GM23248 (cell line): Measurements from ENCODE around the gene RALGPS1. TPM values are rescaled to one million over a fixed set of nuclear protein-coding genes. Genes with fewer than 3 reads are reported as not detected.

ENCODE experiments used
- DNase-seq: peaks from one replicate; pipeline ENCODE4 v3.0.0-alpha.2; 2015
- H2AFZ ChIP-seq: fragments of 200-600 bp; sonication (generic); 2 replicates; pipeline ENCODE4 v1.6.1; 2016; ENCODE audit warnings: antibody characterized with exemption
- H3F3A ChIP-seq: fragments of 200-600 bp; sonication (generic); 2 replicates; pipeline ENCODE4 v1.6.1; 2016; ENCODE audit warnings: mild to moderate bottlenecking, antibody characterized with exemption, mixed run types; ENCODE audit not compliant: insufficient read depth
- H3K27ac ChIP-seq: fragments of 200-600 bp; sonication (generic); 2 replicates; pipeline ENCODE4 v1.5.1; 2016; ENCODE audit warnings: mild to moderate bottlenecking
- H3K27me3 ChIP-seq: fragments of 200-600 bp; sonication (generic); replicated peaks from 2 replicates; pipeline ENCODE4 v1.6.1; 2016; ENCODE audit warnings: mild to moderate bottlenecking; ENCODE audit not compliant: insufficient read depth
- H3K36me3 ChIP-seq: fragments of 200-600 bp; sonication (generic); 2 replicates; pipeline ENCODE4 v1.6.1; 2016; ENCODE audit warnings: low read depth, mild to moderate bottlenecking
- H3K4me1 ChIP-seq: fragments of 200-600 bp; sonication (generic); 2 replicates; pipeline ENCODE4 v1.6.1; 2016; ENCODE audit warnings: mild to moderate bottlenecking; ENCODE audit not compliant: insufficient read depth
- H3K4me2 ChIP-seq: fragments of 200-600 bp; sonication (generic); one replicate; pipeline ENCODE4 v1.6.1; 2016; ENCODE audit warnings: mild to moderate bottlenecking; ENCODE audit not compliant: unreplicated experiment
- H3K4me3 ChIP-seq: fragments of 200-600 bp; sonication (generic); 2 replicates; pipeline ENCODE4 v1.5.1; 2016; ENCODE audit warnings: mild to moderate bottlenecking
- H3K79me2 ChIP-seq: fragments of 200-600 bp; sonication (generic); 2 replicates; pipeline ENCODE4 v1.6.1; 2016; ENCODE audit warnings: mild to moderate bottlenecking; ENCODE audit not compliant: insufficient read depth
- H3K9ac ChIP-seq: fragments of 200-600 bp; sonication (generic); 2 replicates; pipeline ENCODE4 v1.6.1; 2016; ENCODE audit warnings: mild to moderate bottlenecking
- H3K9me2 ChIP-seq: fragments of 200-600 bp; sonication (generic); 2 replicates; pipeline ENCODE4 v1.6.1; 2016; ENCODE audit warnings: mixed run types, mild to moderate bottlenecking, moderate library complexity; ENCODE audit not compliant: insufficient read depth
- H3K9me3 ChIP-seq: fragments of 200-600 bp; sonication (generic); one replicate; pipeline ENCODE4 v1.6.1; 2017; ENCODE audit warnings: low read depth
- H4K20me1 ChIP-seq: fragments of 200-600 bp; sonication (generic); 2 replicates; pipeline ENCODE4 v1.6.0; 2016; ENCODE audit not compliant: insufficient read depth
- EZH2 ChIP-seq: fragments of 200-600 bp; sonication (generic); IDR thresholded peaks from 2 replicates; pipeline ENCODE4 v1.6.1; 2018; ENCODE audit warnings: antibody characterized with exemption, mild to moderate bottlenecking; ENCODE audit not compliant: insufficient read depth, poor library complexity, severe bottlenecking
- EZH2phosphoT487 ChIP-seq: fragments of 200-600 bp; sonication (generic); IDR thresholded peaks from 2 replicates; pipeline ENCODE4 v1.6.1; 2018; ENCODE audit warnings: antibody characterized with exemption, moderate library complexity, mild to moderate bottlenecking, low read depth; ENCODE audit not compliant: insufficient read depth
- WGBS, 2 experiments: methylation state at CpG; one replicate each; pipeline ENCODE4 v1.1.6; 2015 to 2017; ENCODE audit warnings: low lambda C conversion rate in 2 of 2, low coverage in 1 of 2; ENCODE audit errors: missing lambda C conversion rate in 2 of 2; 5-methylcytosine and 5-hydroxymethylcytosine counted together
- in situ Hi-C: fragments of 300-500 bp; cut with MboI; formaldehyde crosslinking; loops from 2 replicates; pipeline ENCODE4 v1.15.0; 2020
- polyA plus RNA-seq: library from polyadenylated mRNA; unstranded; fragments of >200 nt; fragmentation: Nextera tagmentation; extraction: Ambion mirVana; gene quantifications from 2 replicates; pipeline ENCODE4 v1.2.1, GENCODE V29; 2016
- total RNA-seq: library from RNA; depleted of rRNA; stranded (reverse); fragments of >200 nt; shearing (Covaris generic); gene quantifications from 2 replicates; pipeline ENCODE4 v1.2.3, GENCODE V29; 2014

RALGPS1 gene
- total and polyA plus RNA-seq, 2 experiments from 2014 or later = 0.54 to 1.8 TPM

DNA sequence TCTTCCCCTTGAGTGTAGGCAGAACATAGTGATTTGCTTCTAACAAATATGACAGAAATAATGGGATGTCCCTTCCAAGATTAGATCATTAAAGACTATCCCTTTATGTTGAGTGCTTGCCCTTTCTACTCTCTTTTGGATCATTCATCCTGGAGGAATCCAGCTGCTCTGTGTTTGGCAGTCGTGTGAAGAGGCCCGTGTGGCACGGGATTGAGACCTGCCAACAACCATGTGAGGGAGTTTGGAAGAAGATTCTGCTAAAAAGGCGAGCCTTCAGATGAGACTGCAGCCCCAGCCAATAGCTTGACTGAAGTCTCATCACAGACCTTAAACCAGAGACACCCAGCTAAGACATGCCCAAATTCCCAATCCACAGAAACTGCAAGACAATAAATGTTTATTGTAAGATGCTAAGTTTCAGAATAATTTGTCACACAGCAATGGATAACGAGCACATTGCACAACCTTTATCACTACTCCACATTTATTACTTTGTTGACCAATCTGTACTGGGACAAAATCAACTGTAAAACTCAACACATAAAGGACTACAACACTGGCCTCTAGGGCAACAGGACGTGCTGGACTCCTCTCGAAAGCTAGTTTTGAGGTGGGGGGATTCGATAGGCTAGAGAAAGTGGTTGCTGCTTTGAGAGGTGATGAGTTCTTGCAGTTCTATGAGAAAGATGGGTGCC lies 165.0 kb downstream of the RALGPS1 start:
- Histone ChIP-seq H3F3A (peaks cover 7% of the 10 kb centered on the region; the same call in 1 of the 2 replicates), H3K4me1 (0 out of 2 replicates have a peak, but pooled peaks cover 6% of the 10 kb centered on the region), H3K9me2 (no peaks in the 10 kb centered on the region), H3K4me3 (no peak overlapping the region), H2AFZ (no peak overlapping the region), H3K9me3 (no peaks in the 10 kb centered on the region), H4K20me1 (no peaks in the 10 kb centered on the region), H3K27me3 (no peaks in the 10 kb centered on the region), H3K27ac (no peak overlapping the region), H3K79me2 (no peaks in the 10 kb centered on the region), H3K9ac (no peak overlapping the region), H3K36me3 (no peaks in the 10 kb centered on the region), H3K4me2 (no peak overlapping the region)
- DNase-seq = no peak
- WGBS, 2 experiments = 48 to 50% methylated on average over 8 of the region's 8 CpGs
- in situ Hi-C loops = no loop called here
- TF ChIP-seq EZH2phosphoT487 (no peak), EZH2 (no peak)

DNA sequence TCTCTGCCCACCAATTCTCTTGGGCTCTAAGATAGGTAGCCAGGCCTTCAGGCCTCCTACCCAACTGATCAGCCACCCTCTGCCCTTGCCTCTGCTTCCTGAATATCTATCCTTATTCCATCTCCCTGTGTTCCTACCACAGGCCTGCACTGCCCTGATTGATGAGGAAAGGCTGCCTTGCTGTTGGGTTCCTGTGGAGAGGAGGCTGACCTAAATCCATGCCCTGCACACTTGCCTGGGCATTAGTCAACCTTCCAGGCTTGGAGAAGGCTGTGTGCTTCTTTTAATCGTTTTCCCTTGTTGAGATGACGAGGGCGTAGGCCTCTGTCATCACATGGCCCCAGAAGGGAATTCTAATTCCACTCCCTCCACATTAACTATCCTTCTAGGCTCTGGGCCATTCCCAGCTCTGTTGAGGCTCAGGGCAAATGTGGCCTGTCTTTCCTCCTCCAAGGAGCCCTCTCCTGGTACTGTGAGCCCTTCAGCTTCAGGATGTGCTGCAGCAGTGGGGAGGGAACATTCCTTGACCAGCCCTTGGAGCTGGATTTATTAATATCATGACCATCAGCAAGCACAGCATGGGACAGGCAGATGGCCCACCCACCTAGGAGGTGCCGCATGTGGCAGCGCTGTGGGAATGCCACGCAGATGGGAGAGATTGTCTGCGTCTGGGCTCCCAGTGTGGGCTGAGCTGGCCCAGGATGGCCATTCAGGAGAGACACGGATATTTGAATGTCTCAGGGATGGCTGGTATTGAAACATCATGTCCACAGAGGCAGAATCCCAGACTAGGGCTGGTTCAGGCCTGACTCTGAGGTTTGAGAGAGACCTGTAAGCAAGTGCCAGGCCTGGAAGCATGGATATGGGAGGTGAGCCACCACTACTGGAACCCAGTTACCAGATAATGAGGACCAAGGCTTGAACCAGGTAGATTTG lies 166.9 kb downstream of the RALGPS1 start:
- H3K9me2 ChIP-seq = no peaks in the 10 kb centered on the region
- H3K9me3 ChIP-seq = no peaks in the 10 kb centered on the region
- H4K20me1 ChIP-seq = no peaks in the 10 kb centered on the region
- no peaks in the 10 kb centered on the region for H3K4me1 ChIP-seq
- H3K27ac ChIP-seq = no peak overlapping the region
- no peaks in the 10 kb centered on the region for H3K27me3 ChIP-seq
- H3K79me2 ChIP-seq = no peaks in the 10 kb centered on the region
- in situ Hi-C loops = no loop called here
- no peak overlapping the region for H3K4me3 ChIP-seq
- H3K9ac ChIP-seq = no peak overlapping the region
- no peak overlapping the region for H2AFZ ChIP-seq
- DNase-seq = peak; percentile 14
- no peaks in the 10 kb centered on the region for H3K36me3 ChIP-seq
- TF ChIP-seq EZH2phosphoT487 (no peak), EZH2 (no peak)
- H3K4me2 ChIP-seq = no peak overlapping the region
- 55 to 60% methylated on average over 8 of the region's 8 CpGs for WGBS, 2 experiments
- H3F3A ChIP-seq = no peaks in the 10 kb centered on the region

DNA sequence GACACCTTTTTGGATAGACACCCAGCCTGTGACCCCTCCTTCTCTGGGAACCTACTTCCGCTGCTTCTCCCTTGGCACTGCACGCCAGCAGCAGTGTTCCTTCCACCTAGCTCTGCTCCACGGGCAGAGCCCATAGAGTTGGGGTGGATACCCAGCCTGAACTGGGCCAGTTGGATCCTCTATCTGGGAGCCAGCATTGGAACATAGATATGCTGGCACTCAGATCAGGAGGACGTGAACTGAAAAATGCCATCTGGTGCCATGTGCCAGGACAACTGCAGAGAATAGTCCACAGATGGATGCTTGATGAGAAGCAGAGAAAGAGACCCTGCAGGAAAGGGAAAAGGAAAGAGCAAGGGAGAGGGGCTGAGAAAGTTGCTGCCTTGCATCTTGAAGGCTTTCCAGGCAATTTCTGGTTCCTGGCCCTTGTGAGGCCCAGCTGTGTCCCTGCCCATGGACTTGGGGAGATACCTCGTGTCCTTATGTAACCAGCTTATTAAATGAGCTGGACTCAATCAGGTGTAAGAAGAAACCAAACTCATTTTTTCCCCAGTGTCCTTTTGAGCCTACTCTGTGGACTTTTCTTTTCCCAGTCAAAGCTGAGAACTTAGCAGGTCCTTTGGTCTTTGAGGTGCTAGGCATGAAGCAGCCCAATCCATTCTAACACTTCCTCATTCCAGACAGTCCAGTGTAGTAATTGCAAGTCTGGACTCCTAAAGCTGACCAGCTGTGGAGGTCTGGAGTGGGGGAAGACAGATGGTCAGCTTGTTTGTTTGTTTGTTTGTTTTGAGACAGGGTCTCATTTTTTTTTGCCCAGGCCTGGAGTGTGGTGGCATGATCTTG lies 168.8 kb downstream of the RALGPS1 start:
- DNase-seq = peak; percentile 11
- H3K36me3 ChIP-seq = no peaks in the 10 kb centered on the region; the same call in 1 of the 2 replicates
- no peak overlapping the region for H3K4me2 ChIP-seq
- H3K27ac ChIP-seq = no peak overlapping the region
- no peaks in the 10 kb centered on the region for H3K9me2 ChIP-seq
- H3K4me3 ChIP-seq = no peak overlapping the region
- H3K79me2 ChIP-seq = no peaks in the 10 kb centered on the region
- no peak overlapping the region for H2AFZ ChIP-seq
- no peaks in the 10 kb centered on the region for H3K9me3 ChIP-seq
- H3K27me3 ChIP-seq = no peaks in the 10 kb centered on the region
- 53 to 62% methylated on average over 5 of the region's 5 CpGs for WGBS, 2 experiments
- H3F3A ChIP-seq = no peaks in the 10 kb centered on the region
- no peaks in the 10 kb centered on the region for H3K4me1 ChIP-seq
- no peak for TF ChIP-seq EZH2
- no peak for TF ChIP-seq EZH2phosphoT487
- no peaks in the 10 kb centered on the region for H4K20me1 ChIP-seq
- no peak overlapping the region for H3K9ac ChIP-seq
- in situ Hi-C loops = no loop called here
